K562 (cell line): ENCODE measurements around the gene NFATC2. TPM values are rescaled to one million over a fixed set of nuclear protein-coding genes. Genes with fewer than 3 reads are reported as not detected.
A peak's percentile ranks its signal among the peaks of the same experiment; 100 is the strongest.

Source experiments
- ARID3B ChIP-seq: fragments of 250-450 bp; sonication (Bioruptor Pico); IDR thresholded peaks from 2 replicates; pipeline ENCODE4 v1.4.0; 2020; ENCODE audit warnings: borderline replicate concordance
- CBX2 ChIP-seq: fragments of 200-600 bp; sonication (generic); IDR thresholded peaks from one replicate; pipeline ENCODE4 v1.6.1; 2012; ENCODE audit warnings: mild to moderate bottlenecking, low read length, inconsistent platforms; ENCODE audit not compliant: insufficient read depth, poor library complexity, severe bottlenecking
- DACH1 ChIP-seq: fragments of 450-650 bp; IDR thresholded peaks from 2 replicates; pipeline ENCODE4 v1.6.1; 2018; ENCODE audit not compliant: partially characterized antibody
- FOS ChIP-seq: IDR thresholded peaks from 3 replicates; pipeline ENCODE4 v1.6.1; 2011; ENCODE audit not compliant: insufficient read length; ENCODE audit errors: extremely low read depth
- HES1 ChIP-seq: fragments of 450-650 bp; IDR thresholded peaks from 2 replicates; pipeline ENCODE4 v1.6.1; 2016; ENCODE audit warnings: low read depth, mild to moderate bottlenecking, moderate library complexity
- HSF4 ChIP-seq: fragments of 250-450 bp; sonication (Bioruptor Pico); IDR thresholded peaks from 2 replicates; pipeline ENCODE4 v2.1.2; 2022; ENCODE audit warnings: mild to moderate bottlenecking, moderate library complexity, borderline replicate concordance
- LCOR ChIP-seq: sonication (generic); formaldehyde crosslinking; IDR thresholded peaks from 2 replicates; pipeline ENCODE4 v1.8.0; 2022; ENCODE audit warnings: mild to moderate bottlenecking, missing genetic modification reagents
- RNF2 ChIP-seq: sonication (generic); IDR thresholded peaks from 2 replicates; pipeline ENCODE4 v1.6.1; 2016
- SMAD1 ChIP-seq: fragments of 150-350 bp; IDR thresholded peaks from 2 replicates; pipeline ENCODE4 v1.6.1; 2014; ENCODE audit warnings: low read length, low read depth; ENCODE audit not compliant: partially characterized antibody
- TAF15 ChIP-seq: fragments of 200-400 bp; formaldehyde crosslinking; IDR thresholded peaks from 2 replicates; pipeline ENCODE4 v1.6.1; 2017; ENCODE audit warnings: mild to moderate bottlenecking, low read depth, low read length, moderate library complexity
- XRCC3 ChIP-seq: fragments of 450-650 bp; IDR thresholded peaks from 2 replicates; pipeline ENCODE4 v1.6.1; 2017; ENCODE audit warnings: mild to moderate bottlenecking, moderate library complexity
- ZBTB7A ChIP-seq: IDR thresholded peaks from 2 replicates; pipeline ENCODE4 v1.6.1; 2011; ENCODE audit warnings: low read depth, mild to moderate bottlenecking, low read length, moderate library complexity, borderline replicate concordance; ENCODE audit not compliant: control insufficient read depth
- ZFP1 ChIP-seq: fragments of 450-650 bp; formaldehyde crosslinking; IDR thresholded peaks from 2 replicates; pipeline ENCODE4 v1.4.0; 2020; ENCODE audit warnings: mild to moderate bottlenecking, mixed read lengths
- ZFX ChIP-seq: sonication (generic); formaldehyde crosslinking; IDR thresholded peaks from 2 replicates; pipeline ENCODE4 v1.8.0; 2022; ENCODE audit warnings: mild to moderate bottlenecking, missing genetic modification reagents, moderate library complexity
- ZNF121 ChIP-seq: sonication (generic); formaldehyde crosslinking; conservative IDR thresholded peaks from 2 replicates; pipeline ENCODE4 v1.8.0; 2022; ENCODE audit warnings: missing genetic modification reagents
- ZNF699 ChIP-seq: fragments of 250-450 bp; sonication (Bioruptor Pico); IDR thresholded peaks from 2 replicates; pipeline ENCODE4 v1.8.0; 2021; ENCODE audit warnings: mild to moderate bottlenecking, moderate library complexity; ENCODE audit not compliant: insufficient replicate concordance
- ZNF785 ChIP-seq: fragments of 250-450 bp; sonication (Bioruptor Pico); IDR thresholded peaks from 2 replicates; pipeline ENCODE4 v1.4.0; 2020; ENCODE audit warnings: mild to moderate bottlenecking
- polyA plus RNA-seq, 8 experiments: library from polyadenylated mRNA; depleted of rRNA in 4 of 8; stranded (reverse) in 5 of 8; unstranded in 3 of 8; fragments of >200 nt; fragmentation: Nextera tagmentation in 2 of 8; fragmentation: Illumina TruSeq in 1 of 8; extraction: Ambion mirVana in 2 of 8; extraction: Trizol in 1 of 8; gene quantifications; 2 replicates each; pipeline versions ENCODE4 v1.2.1 to v1.2.3, GENCODE V29; 2011 to 2014; ENCODE audit warnings: inconsistent platforms in 1 of 8, missing spikeins in 1 of 8
- total RNA-seq, 7 experiments: library from RNA; depleted of rRNA in 6 of 7; stranded (reverse); fragments of >200 nt in 6 of 7; fragmentation: Illumina TruSeq in 2 of 7; extraction: Trizol in 2 of 7; gene quantifications; 2 replicates each; pipeline versions ENCODE4 v1.2.1 to v1.2.3, GENCODE V29; 2011 to 2021; ENCODE audit warnings: low replicate concordance in 1 of 7

NFATC2 gene
- total and polyA plus RNA-seq, 9 of the 15 experiments (the other 6 are each of a cell fraction or from before 2014, with no cell fraction given) = 1.9 to 11.2 (median 3.0) TPM

- TF ChIP-seq ZNF121 (CRISPR knock-in tag) = 0 out of 2 replicates have a peak, but pooled peaks have one; percentile 21
- TF ChIP-seq HES1 = no peak
- TF ChIP-seq ZFP1 = no peak
- no peak for TF ChIP-seq XRCC3
- no peak for TF ChIP-seq ZNF699 (CRISPR knock-in tag)
- no peak for TF ChIP-seq ARID3B
- no peak for TF ChIP-seq ZNF785 (CRISPR knock-in tag)
- no peak for TF ChIP-seq SMAD1
- no peak for TF ChIP-seq FOS
- TF ChIP-seq CBX2 = no peak
- peak; percentile 58; the same call in 1 of the 2 replicates for TF ChIP-seq RNF2
- TF ChIP-seq DACH1 = peak; percentile 6
- TF ChIP-seq TAF15 = no peak
- TF ChIP-seq ZBTB7A = no peak
- no peak for TF ChIP-seq LCOR (CRISPR knock-in tag)
- TF ChIP-seq ZFX (CRISPR knock-in tag) = no peak; the same call in 1 of the 2 replicates
- TF ChIP-seq HSF4 (CRISPR knock-in tag) = no peak
Observed at GRCh38 chr20:51373713-51374455, 168.6 kb downstream of the NFATC2 start (continued).
